ENCODE measurements around the gene PLEKHA4. TPM values are rescaled to one million over a fixed set of nuclear protein-coding genes. Genes with fewer than 3 reads are reported as not detected.
"Not testable (repeated sequence)": the region's sequence is repeated elsewhere in the genome, so short reads cannot be mapped to it uniquely, and the experiment has no call there.

The PLEKHA4 gene
- total RNA-seq, 2 donors from 2014 or later: 9.1 to 20.3 TPM

DNA sequence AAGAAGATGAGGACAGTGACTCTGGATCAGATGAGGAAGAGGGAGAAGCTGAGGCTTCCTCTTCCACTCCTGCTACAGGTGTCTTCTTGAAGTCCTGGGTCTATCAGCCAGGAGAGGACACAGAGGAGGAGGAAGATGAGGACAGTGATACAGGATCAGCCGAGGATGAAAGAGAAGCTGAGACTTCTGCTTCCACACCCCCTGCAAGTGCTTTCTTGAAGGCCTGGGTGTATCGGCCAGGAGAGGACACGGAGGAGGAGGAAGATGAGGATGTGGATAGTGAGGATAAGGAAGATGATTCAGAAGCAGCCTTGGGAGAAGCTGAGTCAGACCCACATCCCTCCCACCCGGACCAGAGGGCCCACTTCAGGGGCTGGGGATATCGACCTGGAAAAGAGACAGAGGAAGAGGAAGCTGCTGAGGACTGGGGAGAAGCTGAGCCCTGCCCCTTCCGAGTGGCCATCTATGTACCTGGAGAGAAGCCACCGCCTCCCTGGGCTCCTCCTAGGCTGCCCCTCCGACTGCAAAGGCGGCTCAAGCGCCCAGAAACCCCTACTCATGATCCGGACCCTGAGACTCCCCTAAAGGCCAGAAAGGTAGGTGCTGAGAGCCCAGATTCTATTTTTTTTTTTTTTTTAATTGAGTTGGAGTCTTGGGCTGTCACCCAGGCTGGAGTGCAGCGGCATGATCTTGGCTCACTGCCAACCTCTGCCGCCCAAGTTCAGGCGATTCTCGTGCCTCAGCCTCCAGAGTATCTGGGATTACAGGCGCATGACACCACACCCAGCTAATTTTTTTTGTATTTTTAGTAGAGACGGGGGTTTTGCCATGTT is 6.1 kb upstream of the PLEKHA4 start:
- peak in 1 of 2 donors; percentile 51 for DNase-seq (ENCODE audit: low spot score in 2 of 2)

DNA sequence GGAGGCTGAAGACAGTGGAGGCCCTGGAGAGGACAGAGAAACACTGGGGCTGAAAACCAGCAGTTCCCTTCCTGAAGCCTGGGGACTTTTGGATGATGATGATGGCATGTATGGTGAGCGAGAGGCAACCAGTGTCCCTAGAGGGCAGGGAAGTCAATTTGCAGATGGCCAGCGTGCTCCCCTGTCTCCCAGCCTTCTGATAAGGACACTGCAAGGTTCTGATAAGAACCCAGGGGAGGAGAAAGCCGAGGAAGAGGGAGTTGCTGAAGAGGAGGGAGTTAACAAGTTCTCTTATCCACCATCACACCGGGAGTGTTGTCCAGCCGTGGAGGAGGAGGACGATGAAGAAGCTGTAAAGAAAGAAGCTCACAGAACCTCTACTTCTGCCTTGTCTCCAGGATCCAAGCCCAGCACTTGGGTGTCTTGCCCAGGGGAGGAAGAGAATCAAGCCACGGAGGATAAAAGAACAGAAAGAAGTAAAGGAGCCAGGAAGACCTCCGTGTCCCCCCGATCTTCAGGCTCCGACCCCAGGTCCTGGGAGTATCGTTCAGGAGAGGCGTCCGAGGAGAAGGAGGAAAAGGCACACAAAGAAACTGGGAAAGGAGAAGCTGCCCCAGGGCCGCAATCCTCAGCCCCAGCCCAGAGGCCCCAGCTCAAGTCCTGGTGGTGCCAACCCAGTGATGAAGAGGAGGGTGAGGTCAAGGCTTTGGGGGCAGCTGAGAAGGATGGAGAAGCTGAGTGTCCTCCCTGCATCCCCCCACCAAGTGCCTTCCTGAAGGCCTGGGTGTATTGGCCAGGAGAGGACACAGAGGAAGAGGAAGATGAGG is 5.3 kb upstream of the PLEKHA4 start:
- H3K27ac Mint-ChIP-seq: peak overlapping the region; percentile 100
- ATAC-seq: no peak
- H3K36me3 Mint-ChIP-seq: peaks cover 42 to 61% of the 10 kb centered on the region in 2 donors
- no peaks in the 10 kb centered on the region for H3K9me3 Mint-ChIP-seq
- DNase-seq (ENCODE audit: low spot score in 2 of 2): peak in 1 of 2 donors; percentile 40

More for the DNA sequence above, 6.1 kb upstream of the PLEKHA4 start:
- Mint-ChIP-seq H3K9me3 (no peaks in the 10 kb centered on the region), H3K36me3 (peaks cover 42 to 62% of the 10 kb centered on the region in 2 donors), H3K27ac (peak overlapping the region; percentile 100)
- peak; percentile 3 for ATAC-seq

DNA sequence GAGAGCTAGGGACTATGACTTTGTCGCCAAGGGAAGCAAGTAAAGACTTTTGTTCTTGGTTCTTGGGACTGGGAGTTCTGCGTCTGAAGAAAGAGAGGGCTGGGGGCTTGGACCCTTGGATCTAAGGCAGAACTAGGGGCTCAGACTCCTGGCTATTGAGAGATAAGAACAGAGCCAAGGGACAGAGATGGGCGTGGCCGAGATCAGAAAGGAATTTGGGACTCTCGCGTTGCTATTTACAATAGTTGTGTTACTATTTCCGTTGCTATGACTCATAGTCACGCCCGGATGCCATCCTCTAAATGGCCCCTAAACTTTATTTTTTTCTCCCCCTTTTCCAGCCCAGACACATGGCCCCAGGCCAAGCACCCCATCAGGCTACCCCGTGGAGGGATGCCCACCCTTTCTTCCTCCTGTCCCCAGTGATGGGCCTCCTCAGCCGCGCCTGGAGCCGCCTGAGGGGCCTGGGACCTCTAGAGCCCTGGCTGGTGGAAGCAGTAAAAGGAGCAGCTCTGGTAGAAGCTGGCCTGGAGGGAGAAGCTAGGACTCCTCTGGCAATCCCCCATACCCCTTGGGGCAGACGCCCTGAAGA is 4.6 kb upstream of the PLEKHA4 start:
- Mint-ChIP-seq H3K27ac (peak overlapping the region; percentile 100), H3K9me3 (no peaks in the 10 kb centered on the region), H3K36me3 (peaks cover 42 to 54% of the 10 kb centered on the region in 2 donors)
- peak; percentile 41 to 47 for ATAC-seq
- peak; percentile 74 to 78 for DNase-seq (ENCODE audit: low spot score in 2 of 2)

DNA sequence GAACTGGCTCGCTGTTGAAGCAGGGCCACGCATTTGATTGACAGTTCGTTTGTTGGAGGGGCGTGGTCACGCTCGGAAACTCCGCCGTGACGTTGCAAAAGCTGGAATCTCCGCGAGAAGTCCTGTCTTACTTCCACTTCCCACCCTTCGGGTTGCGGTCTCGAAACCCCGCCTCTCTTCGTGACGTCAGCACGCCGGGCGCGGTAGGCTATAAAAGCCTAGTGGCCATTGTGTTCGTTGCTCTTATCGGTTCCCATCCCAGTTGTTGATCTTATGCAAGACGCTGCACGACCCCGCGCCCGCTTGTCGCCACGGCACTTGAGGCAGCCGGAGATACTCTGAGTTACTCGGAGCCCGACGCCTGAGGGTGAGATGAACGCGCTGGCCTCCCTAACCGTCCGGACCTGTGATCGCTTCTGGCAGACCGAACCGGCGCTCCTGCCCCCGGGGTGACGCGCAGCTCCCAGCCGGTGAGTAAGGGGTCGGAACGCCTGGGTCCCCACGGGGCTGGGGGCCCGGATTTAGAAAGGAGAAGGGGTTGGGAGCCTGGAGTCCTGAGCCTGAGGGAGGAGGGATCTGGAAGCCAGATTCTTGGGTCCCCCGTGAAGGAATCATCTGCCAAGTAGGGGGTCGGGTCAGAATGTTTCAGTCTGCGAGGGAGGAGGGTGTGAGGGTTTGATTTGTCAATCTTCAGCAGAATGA is 3.9 kb upstream of the PLEKHA4 start, which contains the start of gene PPP1R15A:
TSS of gene PPP1R15A (plus strand) at position 240 of the 702 bp plus-strand sequence. CDS start 813 bp downstream, outside the sequence.
- DNase-seq (ENCODE audit: low spot score in 2 of 2) (peak; percentile 98), ATAC-seq (peak; percentile 36 to 39)
- Mint-ChIP-seq H3K36me3 (peaks cover 36 to 47% of the 10 kb centered on the region in 2 donors), H3K9me3 (no peaks in the 10 kb centered on the region), H3K27ac (peak within 1 kb of the TSS; percentile 100)

DNA sequence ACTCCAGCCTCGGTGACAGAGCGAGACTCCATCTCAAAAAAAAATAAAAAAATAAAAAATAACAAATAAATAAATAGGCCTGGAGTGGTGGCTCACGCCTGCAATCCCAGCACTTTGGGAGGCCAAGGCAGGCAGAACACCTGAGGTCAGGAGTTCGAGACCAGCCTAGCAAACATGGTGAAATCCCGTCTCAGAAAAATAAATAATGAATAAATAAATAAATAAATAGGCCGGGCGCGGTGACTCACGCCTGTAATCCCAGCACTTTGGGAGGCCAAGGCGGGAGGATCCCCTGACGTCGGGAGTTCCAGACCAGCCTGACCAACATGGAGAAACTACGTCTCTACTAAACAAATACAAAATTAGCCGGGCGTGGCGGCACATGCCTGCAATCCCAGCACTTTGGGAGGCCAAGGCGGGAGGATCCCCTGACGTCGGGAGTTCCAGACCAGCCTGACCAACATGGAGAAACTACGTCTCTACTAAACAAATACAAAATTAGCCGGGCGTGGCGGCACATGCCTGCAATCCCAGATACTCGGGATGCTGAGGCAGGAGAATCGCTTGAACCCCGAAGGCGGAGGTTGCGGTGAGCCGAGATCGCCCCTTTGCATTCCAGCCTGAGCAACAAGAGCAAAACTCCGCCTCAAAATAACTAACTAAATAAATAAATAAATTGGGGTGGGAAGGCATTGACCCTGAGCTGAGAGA is 3.2 kb upstream of the PLEKHA4 start:
- ATAC-seq; H3K9me3 Mint-ChIP-seq; DNase-seq (ENCODE audit: low spot score in 2 of 2): not testable (repeated sequence)
- Mint-ChIP-seq H3K36me3 (peaks cover 35 to 45% of the 10 kb centered on the region in 2 donors), H3K27ac (peak overlapping the region; percentile 100)

DNA sequence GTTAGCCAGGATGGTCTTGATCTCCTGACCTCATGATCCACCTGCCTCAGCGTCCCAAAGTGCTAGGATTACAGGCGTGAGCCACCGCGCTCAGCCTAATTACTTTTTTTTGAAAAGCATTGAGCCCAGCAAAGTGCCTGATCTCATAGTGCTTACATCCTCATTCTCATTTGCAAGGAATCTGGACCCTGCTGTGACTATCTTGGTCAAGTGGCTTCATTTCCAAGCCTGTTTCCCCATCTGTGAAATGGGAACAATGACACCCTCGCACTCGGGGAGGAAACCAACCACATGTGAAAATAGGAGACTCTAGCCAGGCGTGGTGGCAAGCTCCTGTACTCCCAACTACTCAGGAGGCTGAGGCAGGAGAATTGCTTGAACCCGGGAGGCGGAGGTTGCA is 1.6 kb upstream of the PLEKHA4 start:
- Mint-ChIP-seq H3K9me3 (no peaks in the 10 kb centered on the region), H3K36me3 (peaks cover 26 to 29% of the 10 kb centered on the region in 2 donors), H3K27ac (peak overlapping the region in 1 of 2 donors; percentile 39)
- DNase-seq (ENCODE audit: low spot score in 2 of 2): no peak
- ATAC-seq: no peak

DNA sequence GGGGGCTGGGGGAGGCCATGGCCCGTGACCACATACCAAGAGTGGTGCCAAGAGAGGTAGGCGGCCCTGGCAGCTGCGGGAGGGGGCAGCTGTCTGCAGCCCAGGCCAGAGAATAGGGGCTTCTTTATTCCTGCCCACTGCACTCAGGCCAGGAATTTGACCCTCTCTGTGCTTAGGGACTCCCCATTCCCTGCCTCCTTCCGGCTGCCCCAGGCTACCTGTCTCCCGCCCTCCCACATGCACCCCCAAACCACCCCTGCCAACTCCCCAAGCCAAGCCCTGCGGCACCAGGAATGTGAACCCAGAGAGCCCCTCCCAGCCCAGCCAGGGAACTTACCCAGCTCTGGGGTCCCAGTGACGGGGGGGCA is 687 bp downstream of the PLEKHA4 start:
- Mint-ChIP-seq H3K36me3 (peaks cover 6 to 7% of the 10 kb centered on the region in 2 donors), H3K9me3 (no peaks in the 10 kb centered on the region), H3K27ac (peak overlapping the region in 1 of 2 donors; percentile 7)
- ATAC-seq (no peak), DNase-seq (ENCODE audit: low spot score in 2 of 2) (no peak)

DNA sequence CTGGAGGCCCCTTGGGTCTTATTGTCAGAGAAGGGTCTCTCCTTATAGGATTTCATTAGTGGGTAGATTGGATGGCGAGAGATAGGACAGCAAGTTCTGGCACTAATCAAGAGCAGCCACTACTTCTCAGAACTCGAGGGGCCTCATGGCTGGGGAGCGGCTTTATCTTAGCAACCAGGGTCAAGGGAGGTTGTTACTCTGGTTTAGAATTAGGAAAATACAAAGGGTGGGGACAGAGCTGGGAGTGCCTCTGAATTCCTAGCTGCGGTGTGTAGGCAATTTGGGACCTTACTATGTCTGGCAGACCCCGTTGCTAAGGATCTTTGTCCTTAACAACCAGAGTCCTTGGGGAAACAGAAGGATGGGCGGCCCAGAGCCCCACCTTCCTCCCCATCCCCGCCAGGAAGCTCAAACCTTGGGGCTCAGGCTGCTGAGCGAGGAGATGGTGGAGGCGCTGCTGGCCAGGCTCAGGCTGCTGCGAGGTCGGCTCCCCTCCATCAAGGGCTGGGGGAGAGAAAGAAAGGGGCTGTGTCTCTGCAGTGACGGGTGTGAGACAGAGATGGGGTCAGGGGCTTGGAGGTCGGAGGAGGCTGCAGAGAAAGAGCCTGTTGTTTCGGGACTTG is 1.2 kb downstream of the PLEKHA4 start:
- H3K9me3 Mint-ChIP-seq: no peaks in the 10 kb centered on the region
- no peak for DNase-seq (ENCODE audit: low spot score in 2 of 2)
- no peak overlapping the region for H3K27ac Mint-ChIP-seq
- H3K36me3 Mint-ChIP-seq: peaks cover 1 to 2% of the 10 kb centered on the region in 2 donors
- no peak for ATAC-seq

DNA sequence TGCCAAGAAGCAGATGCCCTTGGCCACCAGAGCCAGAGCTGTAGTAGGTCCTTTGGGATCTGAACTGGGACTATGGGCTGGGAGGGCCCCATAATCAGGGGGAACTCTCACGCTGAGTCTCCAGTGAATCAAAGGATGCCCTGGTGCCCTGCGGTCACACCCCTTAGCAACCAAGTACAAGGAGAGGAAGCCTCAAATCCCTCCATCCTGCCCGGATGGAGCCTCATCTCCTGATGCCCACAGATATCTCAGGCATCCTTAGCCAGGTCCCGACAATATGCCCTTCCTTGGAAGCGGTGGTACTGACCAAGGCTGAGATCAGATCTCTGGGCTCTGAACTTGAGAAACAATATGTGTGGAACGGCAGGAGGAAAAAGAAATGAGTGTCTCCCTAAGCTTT is 1.7 kb downstream of the PLEKHA4 start:
- no peak for ATAC-seq
- no peaks in the 10 kb centered on the region for H3K9me3 Mint-ChIP-seq
- H3K27ac Mint-ChIP-seq: peak overlapping the region in 1 of 2 donors; percentile 22
- H3K36me3 Mint-ChIP-seq: no peaks in the 10 kb centered on the region
- DNase-seq (ENCODE audit: low spot score in 2 of 2): no peak

DNA sequence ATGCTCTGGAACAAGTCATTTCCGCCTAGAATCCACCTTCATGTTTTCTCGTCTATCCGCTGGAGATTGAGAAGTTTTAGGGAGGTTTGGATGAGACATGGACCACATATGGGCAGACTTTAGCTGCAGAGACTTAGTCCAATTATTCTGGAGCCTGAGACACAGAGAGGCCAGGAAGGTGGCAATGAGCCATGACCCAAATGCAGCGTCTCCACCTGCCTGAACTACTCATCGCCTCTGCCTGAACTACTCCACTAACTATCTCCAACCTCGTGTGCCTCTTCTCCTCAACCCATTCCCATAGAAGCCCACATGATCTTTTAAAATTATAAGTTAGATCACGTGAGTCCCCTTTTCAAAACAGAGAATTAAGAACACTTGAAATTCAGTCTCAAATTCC is 5.6 kb downstream of the PLEKHA4 start:
- Mint-ChIP-seq H3K27ac (no peak overlapping the region), H3K36me3 (no peaks in the 10 kb centered on the region), H3K9me3 (no peaks in the 10 kb centered on the region)
- ATAC-seq (no peak), DNase-seq (ENCODE audit: low spot score in 2 of 2) (no peak)

DNA sequence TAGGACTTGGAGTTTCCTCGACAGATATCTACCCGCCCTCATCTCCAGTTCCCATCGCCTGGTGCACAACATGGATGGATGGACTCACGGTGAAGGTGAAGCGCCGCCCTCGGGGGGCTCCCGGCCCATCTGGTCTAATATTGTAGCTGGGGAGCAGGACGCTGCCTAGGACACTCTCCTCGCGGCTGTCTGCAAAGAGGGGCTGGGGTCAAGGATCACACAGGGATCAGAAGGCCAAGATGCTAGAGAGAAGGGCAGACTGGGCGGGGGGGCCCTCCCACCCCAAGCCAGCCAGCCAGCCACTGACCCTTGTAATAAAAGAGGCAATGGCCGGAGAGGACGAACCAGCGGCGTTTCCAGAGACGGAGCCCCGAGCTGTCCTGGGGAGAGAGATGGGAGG is 7.1 kb downstream of the PLEKHA4 start:
- DNase-seq (ENCODE audit: low spot score in 2 of 2): no peak
- ATAC-seq: no peak
- Mint-ChIP-seq H3K9me3 (no peaks in the 10 kb centered on the region), H3K36me3 (no peaks in the 10 kb centered on the region), H3K27ac (no peak overlapping the region)

DNA sequence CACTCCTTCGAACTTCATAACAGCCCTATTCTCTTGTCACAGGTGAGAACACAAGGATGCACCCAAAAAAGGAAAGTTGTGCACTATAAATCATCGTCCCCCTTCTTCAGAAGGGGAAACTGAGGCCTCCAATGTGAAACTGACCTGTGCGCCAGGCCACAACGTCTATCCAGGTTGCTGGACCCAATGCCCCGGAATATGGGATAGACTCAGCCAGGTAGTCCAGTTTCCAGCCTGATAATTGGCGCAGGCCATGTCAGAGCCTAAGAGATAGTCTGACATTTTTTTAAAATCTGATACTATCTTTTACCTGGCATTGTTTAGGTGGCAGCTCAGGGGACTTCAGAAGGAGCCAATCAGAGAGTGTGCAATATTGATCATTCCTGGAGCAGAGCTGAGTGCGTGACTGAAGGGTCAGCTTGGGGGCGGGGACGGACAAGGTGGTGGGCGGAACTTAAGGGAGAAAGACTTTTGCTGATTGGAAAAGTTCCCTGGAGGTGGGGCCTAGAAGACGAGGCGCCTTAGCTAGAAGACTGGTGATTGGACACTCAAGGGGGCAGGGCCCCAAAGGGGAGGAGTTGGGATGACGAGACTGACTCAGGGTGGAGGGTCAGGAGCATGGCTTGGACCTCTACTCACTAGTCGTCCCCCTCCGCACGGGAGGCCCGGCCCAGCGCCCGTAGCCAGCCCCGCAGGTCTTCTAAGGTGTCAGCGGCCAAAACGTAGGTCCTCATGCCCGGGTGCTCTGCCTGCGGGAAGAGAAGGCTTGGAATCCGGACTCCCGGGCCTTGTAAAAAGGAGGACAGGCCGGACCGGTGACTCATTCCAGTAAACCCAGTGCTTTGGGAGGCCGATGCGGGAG is 8.5 kb downstream of the PLEKHA4 start:
- peak; percentile 24 to 38 for ATAC-seq
- DNase-seq (ENCODE audit: low spot score in 2 of 2): no peak
- H3K27ac Mint-ChIP-seq: peak overlapping the region in 1 of 2 donors; percentile 89
- H3K36me3 Mint-ChIP-seq: no peaks in the 10 kb centered on the region
- no peaks in the 10 kb centered on the region for H3K9me3 Mint-ChIP-seq

DNA sequence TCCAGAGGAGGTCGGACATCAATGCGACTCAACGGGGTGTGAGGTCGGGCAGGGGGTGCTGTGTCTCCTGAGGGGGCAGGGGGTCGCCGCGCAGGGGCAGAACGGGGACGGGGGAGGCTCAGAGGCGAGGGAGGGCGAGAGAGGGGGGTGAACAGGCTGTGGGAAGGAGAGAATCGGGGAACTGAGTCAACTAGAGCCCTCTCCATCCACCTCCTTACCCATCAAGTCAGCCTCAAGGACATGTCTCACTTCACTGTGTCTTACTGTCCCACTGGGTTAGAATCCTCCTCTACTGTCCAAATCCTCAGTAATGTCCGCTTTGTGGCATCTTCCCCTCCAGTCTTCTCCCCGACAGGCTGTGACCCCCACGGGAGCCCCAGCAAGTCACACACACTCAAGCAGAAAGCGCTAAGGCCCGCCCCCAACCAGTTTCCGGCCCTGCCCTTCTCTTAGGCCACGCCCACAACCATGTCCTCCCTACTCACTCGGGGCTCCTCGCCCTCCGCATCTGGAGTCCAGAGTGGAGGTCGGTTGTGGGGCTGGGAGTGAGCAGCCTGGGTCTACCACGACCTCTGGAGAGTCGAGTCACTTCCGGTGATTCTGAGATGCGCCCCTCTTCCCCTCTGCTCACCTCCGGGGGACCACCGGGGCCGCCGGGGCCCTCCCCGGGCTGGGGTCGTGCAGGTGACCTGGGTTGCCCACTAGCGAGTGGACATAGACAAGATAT is 9.3 kb downstream of the PLEKHA4 start:
- DNase-seq (ENCODE audit: low spot score in 2 of 2) (peak; percentile 74 to 82), ATAC-seq (peak; percentile 91 to 92)
- Mint-ChIP-seq H3K27ac (peak overlapping the region; percentile 50 to 89), H3K9me3 (no peaks in the 10 kb centered on the region), H3K36me3 (no peaks in the 10 kb centered on the region)

DNA sequence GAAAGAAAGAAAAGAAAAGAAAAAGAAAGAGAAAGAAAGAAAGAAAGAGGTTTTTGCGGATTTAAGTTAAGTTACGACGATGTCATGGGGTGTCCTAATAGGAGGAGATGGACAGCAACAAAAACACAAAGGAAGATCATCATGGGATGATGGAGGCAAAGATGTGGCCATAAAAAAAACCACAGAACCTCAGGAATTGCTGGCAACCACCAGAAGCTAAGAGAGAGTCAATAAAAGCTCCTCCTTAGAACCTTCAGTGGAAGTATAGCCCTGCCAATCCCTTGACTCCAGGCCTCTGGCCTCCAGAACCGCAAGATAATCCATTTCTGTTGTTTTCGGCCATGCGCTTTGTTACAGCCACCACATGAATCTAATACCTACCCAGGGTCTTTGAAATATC is 11.5 kb downstream of the PLEKHA4 start:
- DNase-seq (ENCODE audit: low spot score in 2 of 2) (no peak), ATAC-seq (no peak)
- Mint-ChIP-seq H3K27ac (no peak overlapping the region), H3K9me3 (no peaks in the 10 kb centered on the region), H3K36me3 (no peaks in the 10 kb centered on the region)

All from activated naive CD4-positive, alpha-beta T cell treated with anti-CD3 and anti-CD28 coated beads, Interleukin-2, amount 50 U/mL, for 72 hours (primary cell).